Tibial artery (tissue), 4 donors: Measurements from ENCODE around the gene COP1.

Experiments
- DNase-seq, 2 donors: peaks; one replicate each; pipeline ENCODE4 v3.0.0-alpha.2; 2019
- H3K27ac ChIP-seq, 2 donors: fragments of 200-600 bp; sonication (generic) in 1 of 2; 1 replicate in 1 of 2; 2 replicates in 1 of 2; pipeline ENCODE4 v1.5.1; 2018 to 2019; ENCODE audit warnings: mild to moderate bottlenecking in 1 of 2
- H3K27me3 ChIP-seq, 2 donors: fragments of 200-600 bp; sonication (generic) in 1 of 2; one replicate each; pipeline versions ENCODE4 v1.5.1 to v1.6.0; 2016 to 2019
- H3K36me3 ChIP-seq, 3 donors: fragments of 200-600 bp; sonication (generic) in 2 of 3; one replicate each; pipeline ENCODE4 v1.5.1; 2016 to 2019; ENCODE audit warnings: mild to moderate bottlenecking in 2 of 3
- H3K4me1 ChIP-seq, 4 donors: fragments of 200-600 bp; sonication (generic) in 2 of 4; 1 replicate in 3 of 4; 2 replicates in 1 of 4; pipeline ENCODE4 v1.5.1; 2016 to 2019
- H3K4me3 ChIP-seq, 2 donors: fragments of 200-600 bp; sonication (generic) in 1 of 2; 1 replicate in 1 of 2; 2 replicates in 1 of 2; pipeline ENCODE4 v1.5.1; 2018 to 2019; ENCODE audit warnings: mild to moderate bottlenecking in 2 of 2
- H3K9me3 ChIP-seq, 3 donors: fragments of 200-600 bp; sonication (generic) in 1 of 3; one replicate each; pipeline ENCODE4 v1.5.1; 2016 to 2019
- CTCF ChIP-seq, 2 experiments: fragments of 200-600 bp in 1 of 2; fragments of 450-650 bp in 1 of 2; IDR thresholded peaks; one replicate each; pipeline ENCODE4 v1.5.1; 2017 to 2019; ENCODE audit warnings: antibody characterized with exemption in 2 of 2, mild to moderate bottlenecking in 1 of 2, moderate library complexity in 1 of 2
- intact Hi-C: fragments of 100-400 bp; cut with DNase I; formaldehyde crosslinking; loops from one replicate; pipeline ENCODE4 v1.15.0; 2023; ENCODE audit warnings: low total_unique reads

COP1 gene

GRCh38 chr1:175935566-175936115 lies 271.4 kb downstream of the COP1 start:
- Histone ChIP-seq H3K4me3 (no peak overlapping the region), H3K4me1 (peaks cover 0 to 50% (median 10%) of the 10 kb centered on the region in 4 donors), H3K27me3 (no peaks in the 10 kb centered on the region), H3K36me3 (peaks cover 7 to 12% (median 9%) of the 10 kb centered on the region in 3 donors), H3K9me3 (no peaks in the 10 kb centered on the region), H3K27ac (no peak overlapping the region)
- intact Hi-C loops = no loop called here
- DNase-seq = no peak
- no peak for TF ChIP-seq CTCF (IDR thresholded peaks at IDR 0.05)

GRCh38 chr1:175935166-175935565 lies 271.9 kb downstream of the COP1 start:
- DNase-seq = no peak
- Histone ChIP-seq H3K27me3 (no peaks in the 10 kb centered on the region), H3K4me1 (peaks cover 0 to 50% (median 10%) of the 10 kb centered on the region in 4 donors), H3K27ac (no peak overlapping the region), H3K9me3 (peaks cover 0 to under 1% (median 0%) of the 10 kb centered on the region in 3 donors), H3K4me3 (no peak overlapping the region), H3K36me3 (peaks cover 6 to 13% (median 8%) of the 10 kb centered on the region in 3 donors)
- intact Hi-C loops = no loop called here
- TF ChIP-seq CTCF (IDR thresholded peaks at IDR 0.05) = no peak

GRCh38 chr1:175933801-175934200 lies 273.3 kb downstream of the COP1 start:
- H3K4me3 ChIP-seq = no peak overlapping the region
- no peak for TF ChIP-seq CTCF (IDR thresholded peaks at IDR 0.05)
- no peak for DNase-seq
- H3K27ac ChIP-seq = no peak overlapping the region
- intact Hi-C loops = no loop called here
- H3K36me3 ChIP-seq = peaks cover 0 to 4% (median 0%) of the 10 kb centered on the region in 3 donors
- H3K4me1 ChIP-seq = peaks cover 0 to 54% (median 10%) of the 10 kb centered on the region in 4 donors
- H3K9me3 ChIP-seq = peaks cover 0 to 3% (median 0%) of the 10 kb centered on the region in 3 donors
- no peaks in the 10 kb centered on the region for H3K27me3 ChIP-seq

- Histone ChIP-seq H3K36me3 (peaks cover 0 to 5% (median 4%) of the 10 kb centered on the region in 3 donors), H3K27me3 (no peaks in the 10 kb centered on the region), H3K4me3 (no peak overlapping the region), H3K27ac (no peak overlapping the region), H3K4me1 (peaks cover 0 to 22% (median 1%) of the 10 kb centered on the region in 4 donors), H3K9me3 (peaks cover 0 to 8% (median 4%) of the 10 kb centered on the region in 3 donors)
- intact Hi-C loops = no loop called here
- TF ChIP-seq CTCF (IDR thresholded peaks at IDR 0.05) = no peak
- no peak for DNase-seq
Measured at GRCh38 chr1:175927944-175928343, 279.1 kb downstream of the COP1 start.

DNA sequence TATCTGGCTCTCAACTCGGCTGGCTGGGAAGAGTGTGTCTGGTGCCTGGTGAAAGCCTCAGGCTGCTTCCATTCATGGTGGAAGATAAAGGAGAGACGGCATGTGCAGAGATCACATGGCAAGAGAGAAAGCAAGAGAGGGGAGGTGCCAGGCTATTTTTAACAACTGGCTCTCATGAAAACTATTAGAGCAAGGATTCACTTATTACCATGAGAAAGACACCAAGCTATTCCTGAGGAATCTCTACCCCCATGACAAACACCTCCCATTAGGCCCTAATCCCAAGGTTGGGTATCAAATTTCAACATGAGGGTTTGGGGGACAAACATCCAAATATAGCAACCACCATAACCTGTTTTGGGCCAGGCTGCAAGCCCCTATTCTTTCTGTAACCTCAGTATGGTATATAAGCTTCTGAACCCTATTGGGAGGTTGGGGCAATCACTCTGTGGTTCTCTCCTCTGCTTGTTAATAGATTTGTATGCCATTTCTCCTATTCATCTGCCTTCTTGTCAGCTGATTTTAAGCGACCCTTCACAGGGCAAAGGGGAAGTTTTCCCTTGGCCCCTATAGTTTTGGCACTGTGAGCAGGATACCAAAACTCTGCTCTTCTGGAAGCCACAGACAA lies 284.7 kb downstream of the COP1 start:
- H3K27ac ChIP-seq = no peak overlapping the region
- H3K27me3 ChIP-seq = no peaks in the 10 kb centered on the region
- no peak for TF ChIP-seq CTCF (IDR thresholded peaks at IDR 0.05)
- no peak overlapping the region for H3K4me3 ChIP-seq
- no peak for DNase-seq
- peaks cover 0 to 5% (median 0%) of the 10 kb centered on the region in 3 donors for H3K36me3 ChIP-seq
- intact Hi-C loops = no loop called here
- no peaks in the 10 kb centered on the region for H3K4me1 ChIP-seq
- no peaks in the 10 kb centered on the region for H3K9me3 ChIP-seq
